ENCODE data around the gene FSCN2. TPM values are rescaled to one million over a fixed set of nuclear protein-coding genes. Genes with fewer than 3 reads are reported as not detected.

The FSCN2 gene
- total RNA-seq, 1 donor from 2014 or later: 3.6 TPM

- no peak for ATAC-seq
- Histone ChIP-seq H3K27me3 (no peaks in the 10 kb centered on the region), H3K9me3 (no peaks in the 10 kb centered on the region), H3K36me3 (peaks cover 94% of the 10 kb centered on the region), H3K4me1 (peaks cover 20% of the 10 kb centered on the region), H3K27ac (no peak overlapping the region), H3K4me3 (no peak overlapping the region)
- intact Hi-C loops (cut with DNase I): no loop called here
- DNase-seq: no peak
- no peak for TF ChIP-seq CTCF (IDR thresholded peaks at IDR 0.05)
Observed at GRCh38 chr17:81569986-81570514, 41.9 kb downstream of the FSCN2 start.

- no peaks in the 10 kb centered on the region for H3K9me3 ChIP-seq
- no peak overlapping the region for H3K4me3 ChIP-seq
- no peaks in the 10 kb centered on the region for H3K27me3 ChIP-seq
- no peak overlapping the region for H3K27ac ChIP-seq
- intact Hi-C loops (cut with DNase I): no loop called here
- no peak for DNase-seq
- no peak for TF ChIP-seq CTCF (IDR thresholded peaks at IDR 0.05)
- peaks cover 16% of the 10 kb centered on the region for H3K4me1 ChIP-seq
- peaks cover 91% of the 10 kb centered on the region for H3K36me3 ChIP-seq
- ATAC-seq: no peak
Observed at GRCh38 chr17:81570964-81571363, 42.8 kb downstream of the FSCN2 start.

- ATAC-seq (no peak), DNase-seq (no peak)
- no peak for TF ChIP-seq CTCF (IDR thresholded peaks at IDR 0.05)
- no peak overlapping the region for H3K4me3 ChIP-seq
- peaks cover 76% of the 10 kb centered on the region for H3K36me3 ChIP-seq
- intact Hi-C loops (cut with DNase I): no loop called here
- peaks cover under 1% of the 10 kb centered on the region for H3K4me1 ChIP-seq
- no peaks in the 10 kb centered on the region for H3K9me3 ChIP-seq
- no peaks in the 10 kb centered on the region for H3K27me3 ChIP-seq
- H3K27ac ChIP-seq: no peak overlapping the region
Observed at GRCh38 chr17:81572563-81573168, 44.5 kb downstream of the FSCN2 start.

GRCh38 chr17:81573794-81574642 is 45.8 kb downstream of the FSCN2 start:
- intact Hi-C loops (cut with DNase I): no loop called here
- no peak overlapping the region for H3K27ac ChIP-seq
- no peak for TF ChIP-seq CTCF (IDR thresholded peaks at IDR 0.05)
- ATAC-seq (no peak), DNase-seq (no peak)
- no peaks in the 10 kb centered on the region for H3K9me3 ChIP-seq
- H3K27me3 ChIP-seq: no peaks in the 10 kb centered on the region
- no peak overlapping the region for H3K4me3 ChIP-seq
- H3K4me1 ChIP-seq: no peaks in the 10 kb centered on the region
- H3K36me3 ChIP-seq: peaks cover 72% of the 10 kb centered on the region

GRCh38 chr17:81574643-81574956 is 46.4 kb downstream of the FSCN2 start:
- DNase-seq (no peak), ATAC-seq (no peak)
- H3K4me1 ChIP-seq: no peaks in the 10 kb centered on the region
- H3K9me3 ChIP-seq: no peaks in the 10 kb centered on the region
- H3K36me3 ChIP-seq: peaks cover 70% of the 10 kb centered on the region
- no peaks in the 10 kb centered on the region for H3K27me3 ChIP-seq
- no peak overlapping the region for H3K27ac ChIP-seq
- intact Hi-C loops (cut with DNase I): no loop called here
- no peak for TF ChIP-seq CTCF (IDR thresholded peaks at IDR 0.05)
- no peak overlapping the region for H3K4me3 ChIP-seq
